Activated CD8-positive, alpha-beta memory T cell treated with anti-CD3 and anti-CD28 coated beads for 48 hours (primary cell): ENCODE results near the gene SNRPA.
"Not testable (repeated sequence)": the region's sequence is repeated elsewhere in the genome, so short reads cannot be mapped to it uniquely, and the experiment has no call there.

Experiments
- DNase-seq, 3 experiments: peaks; one replicate each; pipeline ENCODE4 v3.0.0-alpha.2; 2020; ENCODE audit warnings: low read depth in 2 of 3, low spot score in 2 of 3

The SNRPA gene

GRCh38 chr19:40721140-40721486 is 29.9 kb upstream of the SNRPA start:
- no peak for DNase-seq

GRCh38 chr19:40721936-40722661 is 28.9 kb upstream of the SNRPA start:
- no peak for DNase-seq

GRCh38 chr19:40723661-40724254 is 27.2 kb upstream of the SNRPA start:
- no peak for DNase-seq

- DNase-seq, result no peak
These were observed 26.7 kb upstream of the SNRPA start for GRCh38 chr19:40724315-40724714.

GRCh38 chr19:40724855-40725254 is 26.1 kb upstream of the SNRPA start:
- DNase-seq, result no peak

- no peak for DNase-seq
These were observed 24.7 kb upstream of the SNRPA start for GRCh38 chr19:40726279-40726678.

GRCh38 chr19:40730065-40730464 is 20.9 kb upstream of the SNRPA start:
- DNase-seq, result not testable (repeated sequence)

GRCh38 chr19:40732304-40732703 is 18.7 kb upstream of the SNRPA start:
- DNase-seq, result not testable (repeated sequence)

- DNase-seq, result no peak
These were observed 17.9 kb upstream of the SNRPA start for GRCh38 chr19:40733149-40733548.

- DNase-seq, result no peak
These were observed 15.8 kb upstream of the SNRPA start for GRCh38 chr19:40735013-40735771.

- DNase-seq, result no peak
These were observed 14.3 kb upstream of the SNRPA start for GRCh38 chr19:40736661-40737060.

- DNase-seq, result no peak
These were observed 13.8 kb upstream of the SNRPA start for GRCh38 chr19:40737102-40737644.

- DNase-seq, result no peak
These were observed 11.8 kb upstream of the SNRPA start for GRCh38 chr19:40739030-40739839.

- DNase-seq, result no peak
These were observed 10.9 kb upstream of the SNRPA start for GRCh38 chr19:40739871-40740703.

- DNase-seq, result no peak
These were observed 10.3 kb upstream of the SNRPA start for GRCh38 chr19:40740747-40741146.

GRCh38 chr19:40741527-40742390 is 9.2 kb upstream of the SNRPA start:
- DNase-seq, result no peak

GRCh38 chr19:40742477-40742876 is 8.5 kb upstream of the SNRPA start:
- DNase-seq, result no peak

- DNase-seq, result no peak
These were observed 8.1 kb upstream of the SNRPA start for GRCh38 chr19:40742886-40743285.

GRCh38 chr19:40743926-40744325 is 7.1 kb upstream of the SNRPA start:
- DNase-seq, result no peak
